ENCODE results near the gene CAMSAP1. TPM values are rescaled to one million over a fixed set of nuclear protein-coding genes. Genes with fewer than 3 reads are reported as not detected.

The CAMSAP1 gene
- total and polyA plus RNA-seq, 2 donors (not counting 1 experiment from before 2014, with no cell fraction given): 5.0 to 18.8 TPM

GRCh38 chr9:135880438-135880837 is 26.9 kb downstream of the CAMSAP1 start:
- Histone ChIP-seq H3K4me1 (ENCODE audit: control insufficient read depth, extremely low read depth, insufficient read depth, low read length) (peaks cover 14% of the 10 kb centered on the region), H3K4me2 (ENCODE audit: extremely low read depth, insufficient read depth, low read length) (no peak overlapping the region), H3K36me3 (ENCODE audit: control insufficient read depth, insufficient read depth, low read length) (peaks cover 3% of the 10 kb centered on the region), H3K79me2 (ENCODE audit: control insufficient read depth, insufficient read depth, low read length) (peaks cover 41% of the 10 kb centered on the region), H3K4me3 (replicated peaks in 1 of 4; ENCODE audit: control extremely low read depth in 1 of 4, insufficient read depth in 1 of 4, low read depth in 3 of 4, low read length in 4 of 4) (no peak overlapping the region), H3K27me3 (ENCODE audit: control insufficient read depth, insufficient read depth, low read length) (no peaks in the 10 kb centered on the region), H3K9me3 (ENCODE audit: control insufficient read depth, insufficient read depth, low read depth, low read length) (no peaks in the 10 kb centered on the region), H2AFZ (ENCODE audit: low read length) (no peak overlapping the region), H3K9ac (ENCODE audit: insufficient read depth, low read length) (no peak overlapping the region), H4K20me1 (ENCODE audit: control insufficient read depth, extremely low read depth, insufficient read depth, low read length) (peaks cover 2% of the 10 kb centered on the region), H3K27ac (ENCODE audit: insufficient read depth, low read length) (no peak overlapping the region)
- DNase-seq (ENCODE audit: low read depth in 2 of 2): no peak
- TF ChIP-seq CTCF (conservative IDR thresholded peaks at IDR 0.05 in 1 of 2, IDR thresholded peaks at IDR 0.05 in 1 of 2; ENCODE audit: low read depth in 1 of 2, low read length in 2 of 2) (no peak), EZH2 (IDR thresholded peaks at IDR 0.05; ENCODE audit: low read length, missing control alignments) (no peak)

- Histone ChIP-seq H3K9ac (ENCODE audit: insufficient read depth, low read length) (no peak overlapping the region), H2AFZ (ENCODE audit: low read length) (no peak overlapping the region), H3K79me2 (ENCODE audit: control insufficient read depth, insufficient read depth, low read length) (peaks cover 39% of the 10 kb centered on the region), H3K4me2 (ENCODE audit: extremely low read depth, insufficient read depth, low read length) (no peak overlapping the region), H3K4me1 (ENCODE audit: control insufficient read depth, extremely low read depth, insufficient read depth, low read length) (peaks cover 6% of the 10 kb centered on the region), H3K9me3 (ENCODE audit: control insufficient read depth, insufficient read depth, low read depth, low read length) (no peaks in the 10 kb centered on the region), H3K36me3 (ENCODE audit: control insufficient read depth, insufficient read depth, low read length) (peaks cover 3% of the 10 kb centered on the region), H3K27ac (ENCODE audit: insufficient read depth, low read length) (no peak overlapping the region), H4K20me1 (ENCODE audit: control insufficient read depth, extremely low read depth, insufficient read depth, low read length) (peaks cover 2% of the 10 kb centered on the region), H3K4me3 (replicated peaks in 1 of 4; ENCODE audit: control extremely low read depth in 1 of 4, insufficient read depth in 1 of 4, low read depth in 3 of 4, low read length in 4 of 4) (no peak overlapping the region), H3K27me3 (ENCODE audit: control insufficient read depth, insufficient read depth, low read length) (no peaks in the 10 kb centered on the region)
- no peak for TF ChIP-seq EZH2 (IDR thresholded peaks at IDR 0.05; ENCODE audit: low read length, missing control alignments)
- DNase-seq (ENCODE audit: low read depth in 2 of 2): no peak
Measured at GRCh38 chr9:135879619-135880018, 27.7 kb downstream of the CAMSAP1 start.

GRCh38 chr9:135879237-135879601 is 28.1 kb downstream of the CAMSAP1 start:
- Histone ChIP-seq H4K20me1 (ENCODE audit: control insufficient read depth, extremely low read depth, insufficient read depth, low read length) (peaks cover 2% of the 10 kb centered on the region), H3K4me3 (replicated peaks in 1 of 4; ENCODE audit: control extremely low read depth in 1 of 4, insufficient read depth in 1 of 4, low read depth in 3 of 4, low read length in 4 of 4) (no peak overlapping the region), H2AFZ (ENCODE audit: low read length) (no peak overlapping the region), H3K9me3 (ENCODE audit: control insufficient read depth, insufficient read depth, low read depth, low read length) (no peaks in the 10 kb centered on the region), H3K79me2 (ENCODE audit: control insufficient read depth, insufficient read depth, low read length) (peaks cover 35% of the 10 kb centered on the region), H3K4me1 (ENCODE audit: control insufficient read depth, extremely low read depth, insufficient read depth, low read length) (peaks cover 4% of the 10 kb centered on the region), H3K9ac (ENCODE audit: insufficient read depth, low read length) (no peak overlapping the region), H3K27ac (ENCODE audit: insufficient read depth, low read length) (no peak overlapping the region), H3K36me3 (ENCODE audit: control insufficient read depth, insufficient read depth, low read length) (peaks cover 3% of the 10 kb centered on the region), H3K27me3 (ENCODE audit: control insufficient read depth, insufficient read depth, low read length) (no peaks in the 10 kb centered on the region), H3K4me2 (ENCODE audit: extremely low read depth, insufficient read depth, low read length) (no peak overlapping the region)
- DNase-seq (ENCODE audit: low read depth in 2 of 2): no peak
- TF ChIP-seq EZH2 (IDR thresholded peaks at IDR 0.05; ENCODE audit: low read length, missing control alignments): no peak
- no peak for TF ChIP-seq CTCF (conservative IDR thresholded peaks at IDR 0.05 in 1 of 2, IDR thresholded peaks at IDR 0.05 in 1 of 2; ENCODE audit: low read depth in 1 of 2, low read length in 2 of 2)
